ENCODE data around the gene LAMC3.

- TF ChIP-seq CTCF (conservative IDR thresholded peaks at IDR 0.05; ENCODE audit: low read depth, low read length): no peak
- no peak for TF ChIP-seq EZH2 (IDR thresholded peaks at IDR 0.05; ENCODE audit: borderline replicate concordance, low read depth, low read length, poor library complexity, severe bottlenecking)
These were observed 60.7 kb downstream of the LAMC3 start for GRCh38 chr9:131069699-131070098.

Measured in A673 (cell line).